H1 (cell line): Measurements from ENCODE around the gene BCL7B. TPM values are rescaled to one million over a fixed set of nuclear protein-coding genes. Genes with fewer than 3 reads are reported as not detected.

Experiments used
- CTCF ChIA-PET: fragments of 300-600 bp; sonication (Branson Sonifier 250); formaldehyde crosslinking; loops from one replicate; lab custom pipeline; 2021; ENCODE audit not compliant: partially characterized antibody; lab: Charles Lee
- POLR2A ChIA-PET: fragments of 300-600 bp; sonication (Branson Sonifier 250); formaldehyde crosslinking; loops from one replicate; lab custom pipeline; 2021; ENCODE audit warnings: inconsistent platforms; ENCODE audit not compliant: partially characterized antibody; lab: Charles Lee
- DNase-seq, 2 experiments: peaks; one replicate each; pipeline versions ENCODE4 v3.0.0 to v3.0.0-alpha.2; 2010 to 2022; ENCODE audit warnings: low spot score in 2 of 2, low read depth in 1 of 2, mixed read lengths in 1 of 2
- FAIRE-seq: peaks from 2 replicates; lab custom pipeline; 2011; peaks lifted over from hg19 to GRCh38; lab: Jason Lieb, UNC
- H2AFZ ChIP-seq: 2 replicates; pipeline ENCODE4 v1.8.1; 2012; ENCODE audit warnings: low read length, inconsistent platforms
- H2AK5ac ChIP-seq: 2 replicates; pipeline ENCODE4 v1.6.1; 2013; ENCODE audit warnings: low read depth, low read length
- H2BK120ac ChIP-seq: replicated peaks from 2 replicates; pipeline ENCODE3; 2013; ENCODE audit warnings: low read depth, low read length, inconsistent platforms
- H2BK12ac ChIP-seq: 2 replicates; pipeline ENCODE4 v1.6.1; 2013; ENCODE audit warnings: low read depth, low read length
- H2BK15ac ChIP-seq: 2 replicates; pipeline ENCODE4 v1.6.1; 2013; ENCODE audit warnings: low read length
- H2BK20ac ChIP-seq: 2 replicates; pipeline ENCODE4 v1.6.1; 2013; ENCODE audit warnings: low read length
- H2BK5ac ChIP-seq: 2 replicates; pipeline ENCODE4 v1.6.1; 2013; ENCODE audit warnings: low read depth, low read length
- H3K14ac ChIP-seq: 2 replicates; pipeline ENCODE4 v1.6.1; 2013; ENCODE audit warnings: inconsistent platforms; ENCODE audit not compliant: insufficient read length
- H3K18ac ChIP-seq: 2 replicates; pipeline ENCODE4 v1.6.1; 2013; ENCODE audit warnings: low read length; ENCODE audit errors: extremely low read depth
- H3K23ac ChIP-seq: 2 replicates; pipeline ENCODE4 v1.6.1; 2013; ENCODE audit warnings: inconsistent platforms; ENCODE audit not compliant: insufficient read length
- H3K23me2 ChIP-seq: 2 replicates; pipeline ENCODE4 v1.6.1; 2013; ENCODE audit warnings: low read depth, low read length
- H3K27ac ChIP-seq: 2 replicates; pipeline ENCODE4 v1.6.1; 2011; ENCODE audit warnings: low read depth, low read length, inconsistent platforms
- H3K27me3 ChIP-seq, 4 experiments: replicated peaks in 1 of 4; 1 replicate in 1 of 4; 2 replicates in 3 of 4; pipeline versions ENCODE4 v1.6.1 to v1.8.1; 2011 to 2013; ENCODE audit warnings: low read length in 3 of 4, mild to moderate bottlenecking in 3 of 4, inconsistent platforms in 2 of 4, mixed read lengths in 2 of 4, moderate library complexity in 1 of 4; ENCODE audit not compliant: control insufficient read depth in 3 of 4, insufficient read depth in 3 of 4; ENCODE audit errors: extremely low read depth in 1 of 4
- H3K36me3 ChIP-seq, 4 experiments: 2 replicates each; pipeline versions ENCODE4 v1.6.1 to v1.8.1; 2011 to 2013; ENCODE audit warnings: mild to moderate bottlenecking in 4 of 4, low read length in 3 of 4, moderate library complexity in 2 of 4, control low read depth in 1 of 4, inconsistent platforms in 1 of 4; ENCODE audit not compliant: insufficient read depth in 4 of 4, control insufficient read depth in 2 of 4
- H3K4ac ChIP-seq: replicated peaks from 2 replicates; pipeline ENCODE3; 2013; ENCODE audit warnings: low read length, low read depth, mixed read lengths, inconsistent platforms; ENCODE audit not compliant: insufficient read length
- H3K4me1 ChIP-seq, 4 experiments: replicated peaks in 1 of 4; 1 replicate in 1 of 4; 2 replicates in 3 of 4; pipeline versions ENCODE4 v1.6.1 to v1.8.1; 2011 to 2013; ENCODE audit warnings: low read length in 3 of 4, inconsistent platforms in 2 of 4, mixed read lengths in 1 of 4; ENCODE audit not compliant: insufficient read depth in 4 of 4, control insufficient read depth in 3 of 4
- H3K4me2 ChIP-seq, 2 experiments: 2 replicates each; pipeline versions ENCODE4 v1.6.1 to v1.8.1; 2011 to 2013; ENCODE audit warnings: low read depth in 2 of 2, low read length in 2 of 2, control low read depth in 1 of 2, inconsistent platforms in 1 of 2, mild to moderate bottlenecking in 1 of 2; ENCODE audit not compliant: insufficient read depth in 1 of 2
- H3K4me3 ChIP-seq, 4 experiments: fragments of 200-600, 300-600 bp in 1 of 4; sonication (generic), shearing (Covaris generic), sonication (Bioruptor Twin) in 1 of 4; 2 replicates each; pipeline versions ENCODE4 v1.5.1 to v1.8.1; 2011 to 2016; ENCODE audit warnings: low read length in 4 of 4, low read depth in 3 of 4, control low read depth in 2 of 4, inconsistent platforms in 2 of 4, mild to moderate bottlenecking in 2 of 4, mixed read lengths in 1 of 4, moderate library complexity in 1 of 4; ENCODE audit not compliant: insufficient read depth in 2 of 4; ENCODE audit errors: extremely low read depth in 1 of 4
- H3K56ac ChIP-seq: replicated peaks from 2 replicates; pipeline ENCODE3; 2013; ENCODE audit warnings: low read depth, mild to moderate bottlenecking, mixed read lengths, low read length, inconsistent platforms; ENCODE audit not compliant: insufficient read length
- H3K79me1 ChIP-seq: 2 replicates; pipeline ENCODE4 v1.6.1; 2013; ENCODE audit warnings: low read depth, low read length, control low read depth
- H3K79me2 ChIP-seq, 2 experiments: 2 replicates each; pipeline versions ENCODE4 v1.6.1 to v1.8.1; 2012 to 2013; ENCODE audit warnings: low read length in 2 of 2, mild to moderate bottlenecking in 2 of 2, inconsistent platforms in 1 of 2; ENCODE audit not compliant: insufficient read depth in 2 of 2, control insufficient read depth in 1 of 2
- H3K9ac ChIP-seq, 4 experiments: replicated peaks in 1 of 4; 1 replicate in 1 of 4; 2 replicates in 3 of 4; pipeline versions ENCODE4 v1.6.1 to v1.8.1; 2011 to 2013; ENCODE audit warnings: low read depth in 3 of 4, low read length in 3 of 4, control low read depth in 2 of 4, mild to moderate bottlenecking in 2 of 4, moderate library complexity in 2 of 4, inconsistent platforms in 1 of 4; ENCODE audit errors: extremely low read depth in 1 of 4
- H3K9me3 ChIP-seq, 2 experiments: 2 replicates each; pipeline versions ENCODE4 v1.6.1 to v1.8.1; 2012 to 2013; ENCODE audit warnings: mild to moderate bottlenecking in 2 of 2, moderate library complexity in 2 of 2, control low read depth in 1 of 2, inconsistent platforms in 1 of 2, low read depth in 1 of 2, low read length in 1 of 2, mixed read lengths in 1 of 2; ENCODE audit not compliant: insufficient read depth in 2 of 2
- H4K20me1 ChIP-seq, 2 experiments: replicated peaks in 1 of 2; 2 replicates each; pipeline versions ENCODE3 to v1.8.1; 2011 to 2013; ENCODE audit warnings: inconsistent platforms in 2 of 2, low read length in 2 of 2, mild to moderate bottlenecking in 1 of 2; ENCODE audit not compliant: insufficient read depth in 2 of 2, control insufficient read depth in 1 of 2
- H4K5ac ChIP-seq: 2 replicates; pipeline ENCODE4 v1.6.1; 2013; ENCODE audit warnings: low read length, low read depth, mixed read lengths, inconsistent platforms; ENCODE audit not compliant: insufficient read length
- H4K8ac ChIP-seq: 2 replicates; pipeline ENCODE4 v1.8.0; 2013; ENCODE audit warnings: mild to moderate bottlenecking, moderate library complexity, low read length, inconsistent platforms; ENCODE audit not compliant: insufficient read depth; ENCODE audit errors: extremely low read depth
- H4K91ac ChIP-seq: replicated peaks from 2 replicates; pipeline ENCODE3; 2013; ENCODE audit warnings: low read length, mixed read lengths, inconsistent platforms; ENCODE audit not compliant: insufficient read length
- ASH2L ChIP-seq: fragments of 200-600, 300-600 bp; sonication (generic); IDR thresholded peaks from one replicate; pipeline ENCODE4 v1.7.1; 2017; ENCODE audit warnings: low read length
- POLR2AphosphoS5 ChIP-seq: IDR thresholded peaks from 2 replicates; pipeline ENCODE4 v1.6.1; 2011; ENCODE audit warnings: low read depth, low read length
- RBBP5 ChIP-seq: IDR thresholded peaks from 2 replicates; pipeline ENCODE4 v1.7.1; 2012; ENCODE audit warnings: low read depth, mild to moderate bottlenecking, inconsistent platforms, low read length, moderate library complexity, borderline replicate concordance
- RXRA ChIP-seq: IDR thresholded peaks from 2 replicates; pipeline ENCODE4 v1.6.1; 2011; ENCODE audit warnings: low read depth, mild to moderate bottlenecking, low read length, moderate library complexity; ENCODE audit not compliant: insufficient read depth
- SIN3A ChIP-seq, 2 experiments: IDR thresholded peaks in 1 of 2; conservative IDR thresholded peaks in 1 of 2; 2 replicates each; pipeline ENCODE4 v1.6.1; 2011 to 2012; ENCODE audit warnings: low read length in 2 of 2, improper control_type of control experiment in 1 of 2, low read depth in 1 of 2, mild to moderate bottlenecking in 1 of 2
- SRF ChIP-seq: IDR thresholded peaks from 2 replicates; pipeline ENCODE4 v1.6.1; 2011; ENCODE audit warnings: mild to moderate bottlenecking, low read depth, low read length, moderate library complexity
- USF2 ChIP-seq: IDR thresholded peaks from 2 replicates; pipeline ENCODE4 v1.6.1; 2011; ENCODE audit warnings: low read length, improper control_type of control experiment
- WGBS, 2 experiments: shearing (Covaris generic) in 1 of 2; methylation state at CpG; one replicate each; pipeline versions ENCODE4 v1.1.6 to v1.1.7; 2013 to 2015; ENCODE audit warnings: low lambda C conversion rate in 2 of 2, mixed read lengths in 2 of 2, inconsistent platforms in 1 of 2, low coverage in 1 of 2, missing lambda C conversion rate in 1 of 2; ENCODE audit not compliant: insufficient replicate concordance in 2 of 2, insufficient coverage in 1 of 2, insufficient read length in 1 of 2; ENCODE audit errors: extremely low coverage in 1 of 2, missing lambda C conversion rate in 1 of 2; 5-methylcytosine and 5-hydroxymethylcytosine counted together
- polyA plus RNA-seq, 7 experiments: library from polyadenylated mRNA; depleted of rRNA in 3 of 7; stranded (reverse) in 5 of 7; unstranded in 2 of 7; fragments of >200 nt in 5 of 7; fragments of 200-250 nt in 2 of 7; gene quantifications; 1 replicate in 5 of 7; 2 replicates in 1 of 7; 4 replicates in 1 of 7; pipeline versions ENCODE4 v1.2.1 to v1.2.3, GENCODE V29; 2011 to 2013; ENCODE audit warnings: missing spikeins in 2 of 7, mixed read lengths in 2 of 7
- total RNA-seq: library from RNA; stranded (reverse); fragmentation: NEBNext Ultra II Directional; extraction: Animal tissue kit (Norgen Biotek cat#: 25700); gene quantifications from 2 replicates; pipeline ENCODE4 v1.2.1, GENCODE V29; 2021

BCL7B gene
- total and polyA plus RNA-seq, 2 of the 8 experiments (the other 6 are each of a cell fraction or from before 2014, with no cell fraction given), result 24.9 to 44.6 TPM

GRCh38 chr7:73520673-73521635 lies 36.5 kb downstream of the BCL7B start:
- Histone ChIP-seq H4K5ac (peak overlapping the region; percentile 87), H3K14ac (no peak overlapping the region), H4K20me1 (peaks cover 7 to 13% of the 10 kb centered on the region in 2 experiments), H3K18ac (no peak overlapping the region), H2AFZ (no peak overlapping the region), H3K4ac (peak overlapping the region; percentile 91), H3K4me1 (peaks cover 0 to 5% (median 2%) of the 10 kb centered on the region in 4 experiments; a peak in 2 of 7 replicates), H2BK12ac (0 out of 2 replicates have a peak overlapping the region, but pooled peaks have one; percentile 9), H2BK15ac (no peak overlapping the region), H3K27ac (peak overlapping the region; percentile 96), H3K4me2 (peak overlapping the region; percentile 65 to 69), H3K79me2 (peaks cover 45 to 56% of the 10 kb centered on the region in 2 experiments), H2BK5ac (peak overlapping the region; percentile 52; the same call in 1 of the 2 replicates), H3K36me3 (peaks cover 0 to 33% (median 11%) of the 10 kb centered on the region in 4 experiments; a peak in 4 of 8 replicates), H3K56ac (peak overlapping the region; percentile 39), H2AK5ac (no peak overlapping the region), H4K91ac (no peak overlapping the region), H2BK120ac (no peak overlapping the region), H3K27me3 (no peaks in the 10 kb centered on the region), H2BK20ac (no peak overlapping the region), H4K8ac (peak overlapping the region; percentile 98; the same call in 1 of the 2 replicates), H3K9me3 (no peaks in the 10 kb centered on the region), H3K23ac (no peak overlapping the region), H3K4me3 (peak overlapping the region; percentile 79 to 91 (median 82)), H3K79me1 (no peaks in the 10 kb centered on the region), H3K9ac (peak overlapping the region; percentile 34 to 99 (median 92)), H3K23me2 (peaks cover 6% of the 10 kb centered on the region)
- 6% methylated on average over 28 of the region's 36 CpGs; no CpG with 5 or more reads in 1 of the 2 experiments for WGBS, 2 experiments
- no peak for FAIRE-seq
- no peak for DNase-seq
- CTCF ChIA-PET, result interaction anchor here (0.6 to 1.5 kb wide), 2 partner anchors 120 to 205 kb away, joined by 3 read pairs; no protein-coding TSS in a partner anchor
- POLR2A ChIA-PET, result interaction anchor here (0.8 to 6.0 kb wide), 20 partner anchors 8 to 186 kb away, joined by 3 to 55 read pairs (median 4); partner anchors contain the start of genes BCL7B and TBL2
- TF ChIP-seq USF2 (no peak), SIN3A (conservative IDR thresholded peaks at IDR 0.05 in 1 of 2, IDR thresholded peaks at IDR 0.05 in 1 of 2; ENCODE audit: low read depth in 1 of 2, low read length in 2 of 2) (0 out of 4 replicates have a peak, but pooled peaks of 1 of the 2 experiments have one; percentile 21), POLR2AphosphoS5 (no peak), ASH2L (peak; percentile 32), RBBP5 (no peak; the same call in 1 of the 2 replicates), RXRA (no peak), SRF (no peak)
